Lung (tissue), 12 donors: Measurements from ENCODE around the gene PCDH17. TPM values are rescaled to one million over a fixed set of nuclear protein-coding genes. Genes with fewer than 3 reads are reported as not detected.

ENCODE experiments used
- ATAC-seq: fragments of 200-7000 bp; cut with Tn5 transposase; one replicate; pipeline ENCODE4 v1.9.1; 2020; ENCODE audit warnings: moderate number of reproducible peaks; ENCODE audit not compliant: insufficient read depth, low FRiP score
- DNase-seq, 3 donors: peaks; one replicate each; pipeline ENCODE4 v3.0.0-alpha.2; 2013 to 2017
- H3K27ac ChIP-seq, 2 donors: one replicate each; pipeline ENCODE4 v1.5.1; 2013; ENCODE audit warnings: mild to moderate bottlenecking in 2 of 2, moderate library complexity in 2 of 2, control low read depth in 1 of 2, inconsistent platforms in 1 of 2, low read depth in 1 of 2, low read length in 1 of 2
- H3K27me3 ChIP-seq, 3 donors: one replicate each; pipeline ENCODE4 v1.5.1; 2013; ENCODE audit warnings: low read length in 2 of 3; ENCODE audit not compliant: control insufficient read depth in 3 of 3, insufficient read depth in 3 of 3
- H3K36me3 ChIP-seq, 4 donors: one replicate each; pipeline ENCODE4 v1.5.1; 2013; ENCODE audit warnings: low read length in 4 of 4, mild to moderate bottlenecking in 1 of 4, moderate library complexity in 1 of 4; ENCODE audit not compliant: control insufficient read depth in 4 of 4, insufficient read depth in 4 of 4
- H3K4me1 ChIP-seq, 5 donors: one replicate each; pipeline ENCODE4 v1.5.1; 2013; ENCODE audit warnings: low read length in 5 of 5, mild to moderate bottlenecking in 2 of 5, moderate library complexity in 1 of 5; ENCODE audit not compliant: control insufficient read depth in 5 of 5, insufficient read depth in 5 of 5
- H3K4me3 ChIP-seq: one replicate; pipeline ENCODE4 v1.5.1; 2013; ENCODE audit warnings: mild to moderate bottlenecking, control low read depth, moderate library complexity
- H3K9ac ChIP-seq, 2 donors: one replicate each; pipeline ENCODE4 v1.5.1; 2013; ENCODE audit warnings: low read length in 2 of 2, control low read depth in 1 of 2; ENCODE audit not compliant: insufficient read depth in 1 of 2
- H3K9me3 ChIP-seq, 4 donors: one replicate each; pipeline ENCODE4 v1.5.1; 2013; ENCODE audit warnings: low read length in 3 of 4, mild to moderate bottlenecking in 1 of 4, moderate library complexity in 1 of 4; ENCODE audit not compliant: control insufficient read depth in 4 of 4, insufficient read depth in 3 of 4
- WGBS, 2 donors: extraction: QIAGEN DNeasy Blood & Tissue Kit; methylation state at CpG; one replicate each; pipeline ENCODE4 v1.1.7; 2013; 5-methylcytosine and 5-hydroxymethylcytosine counted together
- polyA plus RNA-seq, 2 donors: library from polyadenylated mRNA; stranded (reverse); fragments of 200-250 nt; gene quantifications; one replicate each; pipeline ENCODE4 v1.2.1, GENCODE V29; 2013
- total RNA-seq, 2 donors: library from RNA; depleted of rRNA in 1 of 2; stranded (reverse); fragments of >200 nt in 1 of 2; gene quantifications; one replicate each; pipeline ENCODE4 v1.2.1, GENCODE V29; 2014 to 2021
- TF ChIP-seq, protein P1 (sequence below): IDR thresholded peaks from 2 replicates; pipeline ENCODE4 v1.5.1; 2012; ENCODE audit warnings: mild to moderate bottlenecking; ENCODE audit errors: control extremely low read depth, extremely low read depth
- donor health status: control.
- donor health status: control.
- donor health status: Bipolar disorder and iron deficiency.
- donor health status: healthy.
- donor health status: DM: yes; HTN: yes; CAD: no.

The PCDH17 gene
- total and polyA plus RNA-seq, 4 donors, result 3.4 to 64.7 (median 30.2) TPM

DNA sequence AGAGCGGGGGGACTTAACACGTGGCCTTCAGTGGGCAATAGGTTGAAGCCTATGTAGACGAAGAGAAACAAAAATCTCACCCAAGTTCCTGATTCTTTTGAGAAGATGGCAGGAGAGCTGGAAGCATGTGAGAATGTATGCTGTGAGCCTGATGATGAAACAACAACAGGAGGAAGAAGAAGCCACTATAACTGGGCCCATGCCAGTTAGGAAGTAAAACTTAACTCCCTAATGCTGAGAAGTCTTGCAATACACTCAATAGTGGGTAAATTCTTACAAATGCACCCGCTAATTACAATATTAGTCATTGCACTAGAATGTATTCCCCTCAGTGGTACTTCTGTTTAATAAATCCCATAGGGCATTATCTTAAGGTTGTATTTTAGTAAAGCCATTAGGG lies 9.1 kb downstream of the PCDH17 start:
- Histone ChIP-seq H3K27me3 (peaks cover 0 to 4% (median 0%) of the 10 kb centered on the region in 3 donors), H3K9me3 (no peaks in the 10 kb centered on the region), H3K36me3 (no peaks in the 10 kb centered on the region), H3K27ac (no peak overlapping the region), H3K4me3 (no peak overlapping the region), H3K9ac (no peak overlapping the region), H3K4me1 (peaks cover 0 to 4% (median 0%) of the 10 kb centered on the region in 5 donors)
- no peak for ATAC-seq
- DNase-seq, result no peak
- WGBS, 2 donors, result 51 to 73% methylated on average over 4 of the region's 4 CpGs
- TF ChIP-seq, protein P1, sequence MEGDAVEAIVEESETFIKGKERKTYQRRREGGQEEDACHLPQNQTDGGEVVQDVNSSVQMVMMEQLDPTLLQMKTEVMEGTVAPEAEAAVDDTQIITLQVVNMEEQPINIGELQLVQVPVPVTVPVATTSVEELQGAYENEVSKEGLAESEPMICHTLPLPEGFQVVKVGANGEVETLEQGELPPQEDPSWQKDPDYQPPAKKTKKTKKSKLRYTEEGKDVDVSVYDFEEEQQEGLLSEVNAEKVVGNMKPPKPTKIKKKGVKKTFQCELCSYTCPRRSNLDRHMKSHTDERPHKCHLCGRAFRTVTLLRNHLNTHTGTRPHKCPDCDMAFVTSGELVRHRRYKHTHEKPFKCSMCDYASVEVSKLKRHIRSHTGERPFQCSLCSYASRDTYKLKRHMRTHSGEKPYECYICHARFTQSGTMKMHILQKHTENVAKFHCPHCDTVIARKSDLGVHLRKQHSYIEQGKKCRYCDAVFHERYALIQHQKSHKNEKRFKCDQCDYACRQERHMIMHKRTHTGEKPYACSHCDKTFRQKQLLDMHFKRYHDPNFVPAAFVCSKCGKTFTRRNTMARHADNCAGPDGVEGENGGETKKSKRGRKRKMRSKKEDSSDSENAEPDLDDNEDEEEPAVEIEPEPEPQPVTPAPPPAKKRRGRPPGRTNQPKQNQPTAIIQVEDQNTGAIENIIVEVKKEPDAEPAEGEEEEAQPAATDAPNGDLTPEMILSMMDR, result no peak

DNA sequence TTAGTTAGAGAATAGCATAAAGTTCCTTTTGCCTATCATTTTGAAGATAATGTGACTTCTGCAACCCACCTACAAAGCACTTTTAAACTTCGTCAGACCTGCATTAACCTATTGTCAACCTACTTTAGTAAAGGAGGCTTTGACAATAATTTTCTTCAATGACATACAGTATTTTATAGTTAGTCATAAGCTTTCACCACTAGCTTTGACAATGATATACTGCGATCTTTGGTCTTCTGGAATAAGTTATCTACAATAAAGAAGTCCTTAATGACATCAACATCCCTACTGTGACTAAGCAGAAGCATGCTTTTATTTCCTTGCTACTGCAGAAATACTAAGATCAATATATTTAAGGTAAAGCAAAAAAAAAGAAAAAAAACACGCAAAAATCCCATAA lies 9.5 kb downstream of the PCDH17 start:
- DNase-seq, result no peak
- Histone ChIP-seq H3K36me3 (no peaks in the 10 kb centered on the region), H3K4me3 (no peak overlapping the region), H3K9ac (no peak overlapping the region), H3K4me1 (peaks cover 0 to 4% (median 0%) of the 10 kb centered on the region in 5 donors), H3K27ac (no peak overlapping the region), H3K9me3 (no peaks in the 10 kb centered on the region), H3K27me3 (peaks cover 0 to 4% (median 0%) of the 10 kb centered on the region in 3 donors)
- WGBS, 2 donors, result 68 to 72% methylated on average over 3 of the region's 3 CpGs
- ATAC-seq, result no peak
- TF ChIP-seq, protein P1, result no peak

DNA sequence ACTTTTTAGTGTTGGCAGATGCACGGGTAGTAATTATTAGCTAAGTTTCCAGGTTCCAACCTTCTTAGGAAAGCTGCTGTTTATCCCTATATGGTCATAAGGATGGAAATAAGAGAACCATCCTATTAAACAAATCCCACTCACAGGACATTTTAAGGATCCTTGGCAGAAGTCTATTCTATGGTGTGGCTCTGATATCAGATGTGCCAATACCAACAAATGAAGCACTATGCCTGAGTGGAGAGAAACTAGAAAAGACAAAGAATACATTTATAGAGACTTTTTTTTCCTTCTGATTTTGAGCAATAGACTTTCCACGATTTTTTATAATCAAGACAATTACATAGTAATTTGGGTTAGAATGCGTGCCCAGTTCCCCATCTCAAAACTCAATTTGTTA lies 12.6 kb downstream of the PCDH17 start:
- Histone ChIP-seq H3K27ac (no peak overlapping the region), H3K9me3 (no peaks in the 10 kb centered on the region), H3K4me3 (no peak overlapping the region), H3K27me3 (no peaks in the 10 kb centered on the region), H3K9ac (no peak overlapping the region), H3K4me1 (peaks cover 0 to 4% (median 0%) of the 10 kb centered on the region in 5 donors), H3K36me3 (no peaks in the 10 kb centered on the region)
- DNase-seq, result no peak
- WGBS, 2 donors, result 68 to 78% methylated on average over 3 of the region's 3 CpGs
- TF ChIP-seq, protein P1, result no peak
- ATAC-seq, result no peak
